Fibroblast of villous mesenchyme (primary cell): ENCODE data around the gene TRIM3. TPM values are rescaled to one million over a fixed set of nuclear protein-coding genes. Genes with fewer than 3 reads are reported as not detected.
A peak's percentile ranks its signal among the peaks of the same experiment; 100 is the strongest.
"Not testable (repeated sequence)": the region's sequence is repeated elsewhere in the genome, so short reads cannot be mapped to it uniquely, and the experiment has no call there.

Source experiments
- DNase-seq: peaks from one replicate; pipeline ENCODE4 v3.0.0-alpha.2; 2010; ENCODE audit warnings: low read depth
- H3K4me3 ChIP-seq: 2 replicates; pipeline ENCODE4 v1.5.1; 2011; ENCODE audit warnings: low read depth, mild to moderate bottlenecking, low read length
- total RNA-seq: library from RNA; depleted of rRNA; stranded (reverse); fragments of >200 nt; gene quantifications from 2 replicates; pipeline ENCODE4 v1.2.3, GENCODE V29; 2012
- TF ChIP-seq, protein P1 (sequence below): IDR thresholded peaks from 2 replicates; pipeline ENCODE4 v1.5.1; 2012; ENCODE audit warnings: low read depth, mild to moderate bottlenecking, low read length; ENCODE audit not compliant: insufficient read depth

Gene TRIM3
- 22.0 and 23.5 TPM in 2 replicates for total RNA-seq

DNA sequence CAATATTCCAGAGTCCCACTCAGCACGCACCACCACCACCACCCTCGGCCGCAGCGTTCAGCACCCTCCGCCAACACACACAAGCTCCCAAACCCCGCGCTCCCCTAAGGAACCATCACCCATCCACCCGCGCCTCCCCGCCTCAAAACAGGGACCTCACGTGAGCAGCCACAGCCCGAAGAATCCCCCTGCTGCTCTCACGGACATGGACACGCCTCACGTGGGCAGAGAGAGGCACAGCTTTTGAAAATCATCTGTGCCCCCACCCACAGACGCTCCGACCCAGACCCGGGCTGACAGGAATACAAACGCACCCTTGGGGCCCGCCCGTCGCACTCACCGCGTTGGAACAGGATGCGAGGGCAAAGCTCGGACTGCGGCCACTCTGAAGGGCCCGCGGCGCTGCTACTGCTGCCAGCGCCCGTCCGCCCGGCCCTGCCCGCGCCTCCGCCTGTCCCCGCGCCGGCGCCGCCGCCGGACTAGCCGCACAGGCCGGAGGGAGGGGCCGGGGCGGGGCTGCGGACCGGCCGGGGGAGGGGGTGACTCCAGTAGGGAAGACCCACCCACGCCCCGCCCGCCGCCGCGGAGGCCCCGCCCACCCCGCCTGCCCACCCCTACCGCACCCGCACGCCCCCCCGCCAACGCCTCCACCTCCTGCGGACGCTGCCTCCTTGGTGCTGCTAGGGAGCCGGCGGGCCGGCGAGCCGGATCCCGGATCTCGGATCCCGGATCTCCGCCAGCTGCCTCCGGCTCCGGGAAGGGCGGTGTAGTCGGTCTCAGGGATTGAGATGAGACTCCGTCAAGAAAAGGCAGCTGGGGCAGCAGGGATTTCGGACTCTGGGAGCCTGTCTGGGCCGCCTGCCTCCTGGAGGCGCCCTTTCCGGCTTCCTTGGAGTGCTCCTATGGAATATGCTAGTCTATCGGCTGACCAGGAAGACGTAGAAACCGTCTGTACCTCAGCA is at the start of gene TRIM3:
Gene TRIM3, minus strand, starts transcription at position 491 of the 962 bp plus-strand sequence. CDS start 8,246 bp downstream, outside the sequence.
- TF ChIP-seq, protein P1, sequence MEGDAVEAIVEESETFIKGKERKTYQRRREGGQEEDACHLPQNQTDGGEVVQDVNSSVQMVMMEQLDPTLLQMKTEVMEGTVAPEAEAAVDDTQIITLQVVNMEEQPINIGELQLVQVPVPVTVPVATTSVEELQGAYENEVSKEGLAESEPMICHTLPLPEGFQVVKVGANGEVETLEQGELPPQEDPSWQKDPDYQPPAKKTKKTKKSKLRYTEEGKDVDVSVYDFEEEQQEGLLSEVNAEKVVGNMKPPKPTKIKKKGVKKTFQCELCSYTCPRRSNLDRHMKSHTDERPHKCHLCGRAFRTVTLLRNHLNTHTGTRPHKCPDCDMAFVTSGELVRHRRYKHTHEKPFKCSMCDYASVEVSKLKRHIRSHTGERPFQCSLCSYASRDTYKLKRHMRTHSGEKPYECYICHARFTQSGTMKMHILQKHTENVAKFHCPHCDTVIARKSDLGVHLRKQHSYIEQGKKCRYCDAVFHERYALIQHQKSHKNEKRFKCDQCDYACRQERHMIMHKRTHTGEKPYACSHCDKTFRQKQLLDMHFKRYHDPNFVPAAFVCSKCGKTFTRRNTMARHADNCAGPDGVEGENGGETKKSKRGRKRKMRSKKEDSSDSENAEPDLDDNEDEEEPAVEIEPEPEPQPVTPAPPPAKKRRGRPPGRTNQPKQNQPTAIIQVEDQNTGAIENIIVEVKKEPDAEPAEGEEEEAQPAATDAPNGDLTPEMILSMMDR = peak; percentile 45
- peak; percentile 90 for DNase-seq
- peak within 1 kb of the TSS; percentile 90 for H3K4me3 ChIP-seq

GRCh38 chr11:6523253-6523652 is 49.5 kb upstream of the TRIM3 start:
- H3K4me3 ChIP-seq = no peak overlapping the region
- DNase-seq = peak; percentile 53
- TF ChIP-seq, protein P1 = no peak

DNA sequence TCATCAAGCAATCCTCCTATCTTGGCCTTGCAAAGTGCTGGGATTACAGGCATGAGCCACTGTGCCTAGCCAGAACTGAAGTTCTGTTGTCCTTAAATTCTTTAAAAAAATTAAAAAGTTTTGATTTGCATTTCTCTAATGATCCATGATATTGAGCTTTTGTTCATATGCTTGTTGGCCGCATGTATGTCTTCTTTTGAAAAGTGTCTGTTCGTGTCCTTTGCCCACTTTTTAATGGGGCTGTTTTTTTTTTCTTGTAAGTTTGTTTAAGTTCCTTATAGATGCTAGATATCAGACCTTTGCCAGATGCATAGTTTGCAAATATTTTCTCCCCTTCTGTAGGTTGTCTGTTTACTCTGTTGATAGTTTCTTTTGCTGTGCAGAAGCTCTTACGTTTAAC is 48.2 kb upstream of the TRIM3 start:
- not testable (repeated sequence) for DNase-seq, H3K4me3 ChIP-seq

GRCh38 chr11:6520265-6520664 is 46.5 kb upstream of the TRIM3 start:
- TF ChIP-seq, protein P1 = no peak
- no peak for DNase-seq
- no peak overlapping the region for H3K4me3 ChIP-seq

- TF ChIP-seq, protein P1 = no peak
- no peak overlapping the region for H3K4me3 ChIP-seq
- DNase-seq = no peak
These were observed 43.1 kb upstream of the TRIM3 start for GRCh38 chr11:6516865-6517264.

DNA sequence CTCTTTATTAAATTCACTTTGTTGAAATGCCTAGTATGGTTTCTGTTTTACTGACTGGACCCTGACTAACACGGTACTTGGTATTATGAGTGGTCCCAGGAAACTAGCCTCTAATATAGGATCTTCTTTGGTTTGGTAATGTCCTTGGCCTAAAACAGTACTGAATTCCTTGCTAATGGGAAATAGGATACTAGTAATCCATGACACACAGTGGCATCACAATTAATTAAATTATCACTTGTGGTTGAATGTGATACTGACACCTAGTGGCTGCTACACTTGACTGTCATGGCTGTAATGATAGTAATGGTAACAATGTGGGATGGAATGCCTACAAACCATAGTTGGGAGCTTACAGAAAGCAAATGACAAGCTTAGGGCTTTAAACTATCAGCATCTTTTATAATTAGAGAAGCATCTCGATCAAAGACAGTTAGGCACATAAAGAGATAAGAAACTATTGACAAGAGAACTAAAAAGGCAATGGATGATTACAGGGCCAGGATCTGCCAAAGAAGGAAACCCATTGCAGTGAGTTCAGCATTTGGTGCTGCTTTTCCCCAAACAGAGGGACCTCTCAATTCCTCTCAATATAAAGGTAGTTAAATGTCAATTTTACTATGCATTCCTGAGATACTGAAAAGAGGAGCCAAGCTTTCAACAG is 32.0 kb upstream of the TRIM3 start:
- peak; percentile 70 for DNase-seq
- TF ChIP-seq, protein P1 = peak; percentile 75
- H3K4me3 ChIP-seq = no peak overlapping the region

DNA sequence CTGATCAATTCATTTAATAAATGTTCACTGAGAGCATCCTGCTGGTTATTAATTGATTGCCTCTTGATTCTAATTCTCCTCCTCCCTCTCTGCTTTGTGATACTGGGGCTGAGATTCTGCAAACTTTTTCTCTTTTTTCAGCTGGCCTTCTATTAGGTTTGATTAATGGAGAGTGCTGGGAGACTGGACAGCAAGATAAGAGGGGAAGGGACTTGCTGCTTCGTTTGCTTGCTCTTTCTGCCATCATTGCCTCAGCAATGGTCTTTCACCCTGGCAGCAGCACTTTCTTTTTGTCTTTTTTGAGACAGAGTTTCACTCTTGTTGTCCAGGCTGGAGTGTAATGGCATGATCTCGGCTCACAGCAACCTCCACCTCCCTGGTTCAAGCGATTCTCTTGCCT is 30.4 kb upstream of the TRIM3 start:
- H3K4me3 ChIP-seq = no peak overlapping the region
- TF ChIP-seq, protein P1 = no peak
- DNase-seq = no peak
